Measurements from ENCODE around the gene ZRANB1. TPM values are rescaled to one million over a fixed set of nuclear protein-coding genes. Genes with fewer than 3 reads are reported as not detected.

ZRANB1 gene
- total RNA-seq, 2 experiments from 2014 or later, result 14.5 to 17.0 TPM

GRCh38 chr10:124896751-124897150, 45.2 kb upstream of the ZRANB1 start:
- TF ChIP-seq, protein P1, sequence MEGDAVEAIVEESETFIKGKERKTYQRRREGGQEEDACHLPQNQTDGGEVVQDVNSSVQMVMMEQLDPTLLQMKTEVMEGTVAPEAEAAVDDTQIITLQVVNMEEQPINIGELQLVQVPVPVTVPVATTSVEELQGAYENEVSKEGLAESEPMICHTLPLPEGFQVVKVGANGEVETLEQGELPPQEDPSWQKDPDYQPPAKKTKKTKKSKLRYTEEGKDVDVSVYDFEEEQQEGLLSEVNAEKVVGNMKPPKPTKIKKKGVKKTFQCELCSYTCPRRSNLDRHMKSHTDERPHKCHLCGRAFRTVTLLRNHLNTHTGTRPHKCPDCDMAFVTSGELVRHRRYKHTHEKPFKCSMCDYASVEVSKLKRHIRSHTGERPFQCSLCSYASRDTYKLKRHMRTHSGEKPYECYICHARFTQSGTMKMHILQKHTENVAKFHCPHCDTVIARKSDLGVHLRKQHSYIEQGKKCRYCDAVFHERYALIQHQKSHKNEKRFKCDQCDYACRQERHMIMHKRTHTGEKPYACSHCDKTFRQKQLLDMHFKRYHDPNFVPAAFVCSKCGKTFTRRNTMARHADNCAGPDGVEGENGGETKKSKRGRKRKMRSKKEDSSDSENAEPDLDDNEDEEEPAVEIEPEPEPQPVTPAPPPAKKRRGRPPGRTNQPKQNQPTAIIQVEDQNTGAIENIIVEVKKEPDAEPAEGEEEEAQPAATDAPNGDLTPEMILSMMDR (conservative IDR thresholded peaks at IDR 0.05; ENCODE audit: low read length), result no peak
- no peak for TF ChIP-seq EZH2phosphoT487 (IDR thresholded peaks at IDR 0.05; ENCODE audit: borderline replicate concordance, low read depth, low read length)
- ChIA-PET CTCF (ENCODE audit: unreplicated experiment) (no interaction called here), POLR2A (no interaction called here)
- Histone ChIP-seq H3K36me3 (ENCODE audit: insufficient read depth, low read length) (no peaks in the 10 kb centered on the region), H3K9me2 (ENCODE audit: insufficient read depth, low read length) (no peaks in the 10 kb centered on the region), H3K79me2 (ENCODE audit: insufficient read depth, low read depth, low read length) (no peaks in the 10 kb centered on the region), H3K9me3 (ENCODE audit: low read length) (no peaks in the 10 kb centered on the region), H4K20me1 (ENCODE audit: insufficient read depth, low read length) (no peaks in the 10 kb centered on the region), H3K27ac (ENCODE audit: low read depth, low read length, poor library complexity, severe bottlenecking) (no peak overlapping the region), H3K4me2 (ENCODE audit: low read length) (no peak overlapping the region), H3K4me1 (ENCODE audit: insufficient read depth, low read length, poor library complexity, severe bottlenecking) (no peaks in the 10 kb centered on the region), H3K4me3 (ENCODE audit: low read depth, low read length, poor library complexity, severe bottlenecking) (no peak overlapping the region), H2AFZ (ENCODE audit: low read length) (no peak overlapping the region)
- intact Hi-C loops (cut with micrococcal nuclease; ENCODE audit: unreplicated experiment), result no loop called here
- no peak for DNase-seq (ENCODE audit: low spot score)
- BruUV-seq (replicated peaks), result no TSS peak

GRCh38 chr10:124898471-124898870, 43.5 kb upstream of the ZRANB1 start:
- Histone ChIP-seq H3K27ac (ENCODE audit: low read depth, low read length, poor library complexity, severe bottlenecking) (no peak overlapping the region), H3K79me2 (ENCODE audit: insufficient read depth, low read depth, low read length) (no peaks in the 10 kb centered on the region), H3K9me2 (ENCODE audit: insufficient read depth, low read length) (no peaks in the 10 kb centered on the region), H3K4me3 (ENCODE audit: low read depth, low read length, poor library complexity, severe bottlenecking) (no peak overlapping the region), H3K9me3 (ENCODE audit: low read length) (no peaks in the 10 kb centered on the region), H3K4me2 (ENCODE audit: low read length) (no peak overlapping the region), H3K36me3 (ENCODE audit: insufficient read depth, low read length) (no peaks in the 10 kb centered on the region), H2AFZ (ENCODE audit: low read length) (no peak overlapping the region), H3K4me1 (ENCODE audit: insufficient read depth, low read length, poor library complexity, severe bottlenecking) (no peaks in the 10 kb centered on the region), H4K20me1 (ENCODE audit: insufficient read depth, low read length) (no peaks in the 10 kb centered on the region)
- no peak for TF ChIP-seq EZH2phosphoT487 (IDR thresholded peaks at IDR 0.05; ENCODE audit: borderline replicate concordance, low read depth, low read length)
- TF ChIP-seq, protein P1 (conservative IDR thresholded peaks at IDR 0.05; ENCODE audit: low read length), result no peak
- BruUV-seq (replicated peaks), result no TSS peak
- CTCF ChIA-PET (ENCODE audit: unreplicated experiment), result no interaction called here
- intact Hi-C loops (cut with micrococcal nuclease; ENCODE audit: unreplicated experiment), result no loop called here
- DNase-seq (ENCODE audit: low spot score), result no peak
- POLR2A ChIA-PET, result interaction anchor here (0.7 kb wide), 2 partner anchors 50 to 397 kb away, joined by 3 to 5 read pairs; no protein-coding TSS in a partner anchor

DNA sequence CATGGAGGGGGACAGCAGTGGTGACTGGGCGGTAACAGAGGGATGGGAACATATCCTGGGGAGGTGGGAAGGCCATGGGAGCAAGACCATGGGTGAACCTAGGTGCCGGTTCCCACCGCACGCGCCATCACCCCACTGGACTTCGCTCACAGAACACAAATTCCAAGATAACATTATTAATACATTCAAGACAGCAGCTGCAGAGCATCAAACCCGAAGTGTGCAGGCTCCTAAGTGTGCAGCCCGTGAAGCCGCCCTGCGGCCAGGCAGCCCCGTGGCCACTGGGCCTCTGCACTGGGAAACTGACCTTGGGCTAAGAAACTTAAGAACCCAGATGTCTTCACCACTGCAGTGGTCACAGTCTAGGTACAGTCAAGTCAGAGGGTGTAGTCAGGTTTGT, 42.8 kb upstream of the ZRANB1 start:
- Histone ChIP-seq H3K79me2 (ENCODE audit: insufficient read depth, low read depth, low read length) (no peaks in the 10 kb centered on the region), H3K4me2 (ENCODE audit: low read length) (no peak overlapping the region), H3K9me3 (ENCODE audit: low read length) (no peaks in the 10 kb centered on the region), H3K27ac (ENCODE audit: low read depth, low read length, poor library complexity, severe bottlenecking) (no peak overlapping the region), H3K9me2 (ENCODE audit: insufficient read depth, low read length) (no peaks in the 10 kb centered on the region), H4K20me1 (ENCODE audit: insufficient read depth, low read length) (no peaks in the 10 kb centered on the region), H3K36me3 (ENCODE audit: insufficient read depth, low read length) (no peaks in the 10 kb centered on the region), H3K4me1 (ENCODE audit: insufficient read depth, low read length, poor library complexity, severe bottlenecking) (no peaks in the 10 kb centered on the region), H2AFZ (ENCODE audit: low read length) (no peak overlapping the region), H3K4me3 (ENCODE audit: low read depth, low read length, poor library complexity, severe bottlenecking) (no peak overlapping the region)
- TF ChIP-seq, protein P1 (conservative IDR thresholded peaks at IDR 0.05; ENCODE audit: low read length), result no peak
- TF ChIP-seq EZH2phosphoT487 (IDR thresholded peaks at IDR 0.05; ENCODE audit: borderline replicate concordance, low read depth, low read length), result no peak
- no peak for DNase-seq (ENCODE audit: low spot score)
- CTCF ChIA-PET (ENCODE audit: unreplicated experiment), result no interaction called here
- intact Hi-C loops (cut with micrococcal nuclease; ENCODE audit: unreplicated experiment), result no loop called here
- POLR2A ChIA-PET, result no interaction called here
- no TSS peak for BruUV-seq (replicated peaks)

Measured in OCI-LY7 (cell line).